HUES64 (cell line): ENCODE measurements around the gene DDAH2.
A peak's percentile ranks its signal among the peaks of the same experiment; 100 is the strongest.

ENCODE experiments used
- H3K27ac ChIP-seq: 2 replicates; pipeline ENCODE4 v1.7.0; 2013; ENCODE audit warnings: low read depth, low read length, inconsistent platforms
- H3K27me3 ChIP-seq: 2 replicates; pipeline ENCODE4 v1.6.1; 2013; ENCODE audit warnings: mild to moderate bottlenecking, low read length; ENCODE audit not compliant: insufficient read depth
- H3K36me3 ChIP-seq: 2 replicates; pipeline ENCODE4 v1.6.1; 2013; ENCODE audit warnings: mild to moderate bottlenecking, low read length; ENCODE audit not compliant: insufficient read depth
- H3K4me1 ChIP-seq: 2 replicates; pipeline ENCODE4 v1.6.1; 2013; ENCODE audit warnings: mild to moderate bottlenecking, low read length, moderate library complexity; ENCODE audit not compliant: insufficient read depth
- H3K4me3 ChIP-seq: 2 replicates; pipeline ENCODE4 v1.5.1; 2013; ENCODE audit warnings: mild to moderate bottlenecking, low read length, moderate library complexity
- H3K9ac ChIP-seq: 2 replicates; pipeline ENCODE4 v1.6.1; 2013; ENCODE audit warnings: mild to moderate bottlenecking, low read depth, low read length
- H3K9me3 ChIP-seq: 2 replicates; pipeline ENCODE4 v1.6.1; 2013; ENCODE audit warnings: low read depth, low read length; ENCODE audit not compliant: insufficient read depth
- WGBS: fragments of 150-250, 120-280 bp; methylation state at CpG from one replicate; pipeline ENCODE4 v1.1.7; 2013; ENCODE audit warnings: missing lambda C conversion rate; 5-methylcytosine and 5-hydroxymethylcytosine counted together

The DDAH2 gene

DNA sequence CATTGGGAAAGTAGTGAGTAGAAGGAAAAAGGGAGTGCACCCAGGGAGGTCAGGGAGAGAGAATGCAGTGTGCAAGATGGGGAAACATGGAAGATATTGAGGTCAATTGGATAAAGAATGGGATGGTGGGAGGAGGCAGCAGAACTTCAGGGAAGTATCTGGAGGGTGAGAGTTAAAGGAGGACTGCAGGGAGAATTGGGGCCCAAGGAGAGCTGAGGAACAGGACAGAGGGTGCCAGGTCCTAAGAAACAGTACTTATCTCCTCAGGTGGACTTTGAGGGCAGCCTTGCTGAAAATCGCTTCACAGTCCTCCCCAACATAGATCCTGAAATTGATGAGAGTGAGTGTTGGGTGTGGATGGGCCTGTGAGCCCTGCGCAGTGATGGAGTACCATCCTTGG, 29.2 kb upstream of the DDAH2 start:
- no peaks in the 10 kb centered on the region for H3K27me3 ChIP-seq
- WGBS = 95% methylated on average over 2 of the region's 2 CpGs
- peaks cover 2% of the 10 kb centered on the region; the same call in 1 of the 2 replicates for H3K4me1 ChIP-seq
- no peak overlapping the region for H3K27ac ChIP-seq
- no peak overlapping the region for H3K4me3 ChIP-seq
- peaks cover 36% of the 10 kb centered on the region; the same call in 1 of the 2 replicates for H3K36me3 ChIP-seq
- H3K9ac ChIP-seq = no peak overlapping the region
- no peaks in the 10 kb centered on the region for H3K9me3 ChIP-seq

DNA sequence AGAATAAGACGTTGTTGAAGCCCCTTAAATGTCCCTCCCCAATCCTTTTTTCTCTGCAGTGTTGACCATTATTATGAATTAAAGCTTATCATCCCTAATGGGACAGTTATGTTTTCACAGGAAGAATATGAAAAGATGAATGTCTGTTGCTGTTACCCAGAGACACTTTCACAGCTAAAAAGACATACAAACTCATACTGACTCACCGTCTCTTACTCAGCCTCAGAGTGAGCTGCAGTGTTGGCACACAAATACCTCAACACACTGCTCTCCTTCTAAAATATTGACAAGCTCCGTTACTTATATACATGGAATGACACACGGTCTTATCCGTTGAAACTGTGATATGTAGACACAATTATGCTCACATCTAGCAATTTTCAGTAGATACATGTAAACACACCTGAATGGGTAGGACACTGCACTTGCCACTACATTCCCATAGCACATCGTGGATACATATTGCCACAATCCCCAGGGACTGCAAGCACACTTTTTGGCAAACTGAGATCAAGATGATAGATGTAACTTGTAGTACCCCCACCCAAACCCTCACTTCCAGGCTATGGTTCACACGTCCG, 23.7 kb upstream of the DDAH2 start:
- Histone ChIP-seq H3K36me3 (peaks cover 7% of the 10 kb centered on the region; the same call in 1 of the 2 replicates), H3K4me3 (no peak overlapping the region), H3K9me3 (no peaks in the 10 kb centered on the region), H3K27me3 (no peaks in the 10 kb centered on the region), H3K4me1 (no peaks in the 10 kb centered on the region), H3K27ac (no peak overlapping the region), H3K9ac (no peak overlapping the region)
- WGBS = 89% methylated on average over 8 of the region's 8 CpGs

DNA sequence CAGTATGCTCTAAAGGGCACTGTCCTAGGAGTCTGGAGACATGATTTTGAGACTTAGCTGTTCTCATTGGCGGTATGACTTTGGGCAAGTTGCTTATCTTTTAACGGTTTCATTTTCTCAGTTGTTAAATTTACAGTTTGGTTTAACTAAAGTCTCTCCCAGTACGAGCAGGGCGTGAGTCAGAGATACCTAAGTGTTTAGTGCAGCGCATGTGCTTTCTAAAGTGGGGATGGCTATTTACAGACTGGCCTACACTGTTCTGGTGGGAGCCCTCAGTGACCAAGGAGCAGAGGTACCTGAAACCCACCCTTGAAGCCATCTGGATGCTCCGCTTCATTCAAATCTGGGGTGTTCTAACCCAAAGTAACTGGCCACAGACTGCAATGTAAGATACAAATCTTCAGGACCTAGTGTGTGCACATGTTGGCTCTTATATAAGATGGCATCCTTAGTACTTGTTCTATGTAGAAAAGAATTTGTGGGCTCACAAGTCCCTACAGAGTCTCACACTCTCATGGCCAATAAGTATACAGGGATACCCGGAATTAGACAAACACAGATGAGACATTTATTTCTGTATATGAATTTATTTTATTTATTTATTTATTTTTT, 21.4 kb upstream of the DDAH2 start:
- Histone ChIP-seq H3K4me3 (no peak overlapping the region), H3K9me3 (no peaks in the 10 kb centered on the region), H3K36me3 (peaks cover 13% of the 10 kb centered on the region), H3K4me1 (no peaks in the 10 kb centered on the region), H3K27ac (no peak overlapping the region), H3K9ac (no peak overlapping the region), H3K27me3 (no peaks in the 10 kb centered on the region)
- 97% methylated on average over 6 of the region's 7 CpGs for WGBS

DNA sequence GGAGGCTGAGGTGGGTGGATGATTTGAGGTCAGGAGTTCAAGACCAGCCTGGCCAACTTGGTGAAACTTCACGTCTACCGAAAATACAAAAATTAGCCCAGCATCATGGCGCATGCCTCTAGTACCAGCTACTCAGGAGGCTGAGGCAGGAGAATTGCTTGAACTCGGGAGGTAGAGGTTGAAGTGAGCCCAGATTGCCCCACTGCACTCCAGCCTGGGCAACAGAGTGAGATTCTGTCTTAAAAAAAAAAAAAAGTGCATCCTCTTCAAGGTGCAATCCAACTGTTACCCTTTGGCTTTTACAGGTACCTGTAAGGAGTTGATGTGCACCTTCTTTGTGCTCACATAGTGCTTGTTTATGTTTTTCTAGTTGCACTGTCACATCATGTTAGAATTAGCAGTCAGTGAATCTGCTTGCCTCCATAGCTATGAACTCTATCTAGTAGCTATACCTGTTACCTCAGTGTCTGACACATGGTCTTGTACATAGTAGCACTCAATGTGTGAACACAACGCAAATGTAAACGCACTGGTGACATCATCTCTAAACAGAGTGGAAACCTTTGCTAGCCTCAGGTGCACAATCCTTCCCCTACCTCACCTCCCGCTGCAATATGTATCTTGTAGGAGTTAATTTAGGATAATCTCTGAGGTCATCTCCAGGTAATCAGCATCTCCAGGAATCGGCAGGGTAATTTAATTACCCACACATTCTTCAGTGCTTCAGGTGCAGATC, 20.4 kb upstream of the DDAH2 start:
- no peak overlapping the region for H3K27ac ChIP-seq
- H3K9me3 ChIP-seq = no peaks in the 10 kb centered on the region
- H3K27me3 ChIP-seq = no peaks in the 10 kb centered on the region
- no peak overlapping the region for H3K9ac ChIP-seq
- WGBS = 97% methylated on average over 6 of the region's 8 CpGs
- H3K4me1 ChIP-seq = no peaks in the 10 kb centered on the region
- no peak overlapping the region for H3K4me3 ChIP-seq
- H3K36me3 ChIP-seq = peaks cover 13% of the 10 kb centered on the region

DNA sequence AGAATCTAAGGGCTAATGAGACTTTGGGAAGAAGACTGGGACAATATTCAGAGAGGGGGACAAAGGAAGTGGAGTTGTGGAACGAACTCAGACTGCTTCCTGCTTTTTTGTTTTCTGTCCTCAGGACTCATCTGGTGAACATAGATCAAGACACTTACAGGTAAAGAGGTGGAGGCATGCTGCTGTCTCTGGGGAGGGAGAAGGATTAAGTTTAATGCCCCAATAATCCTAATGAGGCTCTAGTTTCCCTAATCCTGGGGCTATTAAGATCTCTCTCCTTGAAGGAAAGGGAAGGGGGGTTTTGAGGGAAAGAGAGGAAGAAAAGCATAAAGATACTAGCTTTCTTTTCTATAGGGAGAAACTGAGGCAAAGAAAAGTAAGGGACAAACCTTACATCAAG, 15.3 kb upstream of the DDAH2 start:
- Histone ChIP-seq H3K9ac (no peak overlapping the region), H3K27ac (no peak overlapping the region), H3K4me3 (no peak overlapping the region), H3K4me1 (peaks cover 13% of the 10 kb centered on the region; the same call in 1 of the 2 replicates), H3K27me3 (no peaks in the 10 kb centered on the region), H3K36me3 (peaks cover 33% of the 10 kb centered on the region), H3K9me3 (no peaks in the 10 kb centered on the region)
- 95% methylated on average over 1 of the region's 1 CpG for WGBS

DNA sequence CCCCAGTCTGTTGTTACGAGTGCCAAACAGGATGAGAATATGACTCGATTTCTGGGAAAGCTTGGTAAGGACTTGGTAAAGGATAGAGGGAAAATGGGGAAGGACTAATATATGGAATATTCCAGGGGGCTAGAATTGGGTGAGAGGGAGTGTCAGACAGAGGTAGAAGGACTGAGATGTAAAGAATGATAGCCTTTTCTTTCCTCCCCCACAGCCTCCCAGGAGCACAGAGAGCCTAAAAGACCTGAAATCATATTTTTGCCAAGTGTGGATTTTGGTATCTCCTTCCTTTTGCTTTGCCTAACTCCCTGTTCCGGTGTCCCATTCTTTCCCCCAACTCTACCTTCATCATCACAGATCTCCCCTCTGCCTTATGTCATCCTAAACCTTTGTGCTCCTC, 13.8 kb upstream of the DDAH2 start:
- Histone ChIP-seq H3K4me3 (no peak overlapping the region), H3K9me3 (no peaks in the 10 kb centered on the region), H3K4me1 (peaks cover 27% of the 10 kb centered on the region), H3K36me3 (peaks cover 30% of the 10 kb centered on the region), H3K27me3 (no peaks in the 10 kb centered on the region), H3K27ac (no peak overlapping the region), H3K9ac (no peak overlapping the region)
- 96% methylated on average over 3 of the region's 3 CpGs for WGBS

DNA sequence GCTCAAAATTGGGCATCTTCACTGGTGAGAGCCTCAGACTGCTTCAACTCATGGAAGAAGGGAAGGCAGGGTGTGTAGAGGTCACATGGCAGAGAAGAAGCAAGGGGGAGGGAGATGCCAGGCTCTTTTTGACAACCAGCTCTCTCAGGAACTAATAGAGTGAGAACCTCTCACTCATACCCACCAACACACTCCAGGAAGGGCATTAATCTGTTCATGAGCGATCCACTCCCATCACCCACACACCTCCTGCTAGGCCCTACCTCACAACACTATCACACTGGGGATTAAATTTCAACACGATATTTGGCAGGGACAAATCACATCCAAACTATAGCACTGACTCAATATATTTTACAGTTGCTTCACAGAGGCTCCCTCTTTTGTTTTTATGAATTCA, 12.7 kb upstream of the DDAH2 start:
- 95% methylated on average over 2 of the region's 2 CpGs for WGBS
- H3K36me3 ChIP-seq = peaks cover 24% of the 10 kb centered on the region

DNA sequence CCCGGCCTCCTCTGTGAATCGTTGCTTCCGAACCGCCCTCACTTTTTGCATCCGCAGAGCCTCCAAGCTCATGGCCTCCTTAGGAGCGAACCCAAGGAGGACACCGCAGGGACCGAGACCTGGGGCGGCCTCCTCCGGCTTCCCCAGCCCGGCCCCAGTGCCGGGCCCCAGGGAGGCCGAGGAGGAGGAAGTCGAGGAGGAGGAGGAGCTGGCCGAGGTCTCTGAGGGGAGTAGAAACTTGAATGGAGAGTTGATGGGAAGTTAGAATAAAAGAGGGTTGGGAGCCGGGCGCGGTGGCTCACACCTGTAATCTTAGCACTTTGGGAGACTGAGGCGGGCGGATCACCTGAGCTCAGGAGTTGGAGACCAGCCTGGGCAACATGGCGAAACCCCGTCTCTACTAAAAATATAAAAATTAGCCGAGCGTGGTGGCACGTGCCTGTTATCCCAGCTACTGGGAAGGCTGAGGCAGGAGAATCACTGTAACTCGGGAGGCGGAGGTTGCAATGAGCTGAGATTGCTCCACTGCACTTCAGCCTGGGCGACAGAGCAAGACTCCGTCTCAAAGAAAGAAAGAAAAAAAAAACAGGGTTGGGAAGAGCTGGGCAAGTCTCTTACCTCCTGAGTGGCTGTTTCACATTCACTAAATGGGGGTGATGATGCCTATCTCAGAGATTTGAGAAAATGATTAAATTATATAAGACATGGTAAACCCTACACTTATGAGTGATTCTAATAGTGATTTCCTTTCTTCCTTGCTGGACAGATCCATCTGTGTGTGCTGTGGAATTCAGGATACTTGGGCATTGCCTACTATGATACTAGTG, 11.5 kb upstream of the DDAH2 start:
- WGBS = 33% methylated on average over 29 of the region's 29 CpGs
- Histone ChIP-seq H3K27me3 (no peaks in the 10 kb centered on the region), H3K4me1 (peaks cover 39% of the 10 kb centered on the region), H3K9ac (peak overlapping the region; percentile 86), H3K27ac (peak overlapping the region; percentile 86), H3K9me3 (no peaks in the 10 kb centered on the region), H3K36me3 (peaks cover 24% of the 10 kb centered on the region), H3K4me3 (peak overlapping the region; percentile 54)

More for the DNA sequence above, 12.7 kb upstream of the DDAH2 start:
- Histone ChIP-seq H3K4me1 (peaks cover 36% of the 10 kb centered on the region), H3K27ac (no peak overlapping the region), H3K27me3 (no peaks in the 10 kb centered on the region), H3K9me3 (no peaks in the 10 kb centered on the region), H3K9ac (no peak overlapping the region), H3K4me3 (no peak overlapping the region)

DNA sequence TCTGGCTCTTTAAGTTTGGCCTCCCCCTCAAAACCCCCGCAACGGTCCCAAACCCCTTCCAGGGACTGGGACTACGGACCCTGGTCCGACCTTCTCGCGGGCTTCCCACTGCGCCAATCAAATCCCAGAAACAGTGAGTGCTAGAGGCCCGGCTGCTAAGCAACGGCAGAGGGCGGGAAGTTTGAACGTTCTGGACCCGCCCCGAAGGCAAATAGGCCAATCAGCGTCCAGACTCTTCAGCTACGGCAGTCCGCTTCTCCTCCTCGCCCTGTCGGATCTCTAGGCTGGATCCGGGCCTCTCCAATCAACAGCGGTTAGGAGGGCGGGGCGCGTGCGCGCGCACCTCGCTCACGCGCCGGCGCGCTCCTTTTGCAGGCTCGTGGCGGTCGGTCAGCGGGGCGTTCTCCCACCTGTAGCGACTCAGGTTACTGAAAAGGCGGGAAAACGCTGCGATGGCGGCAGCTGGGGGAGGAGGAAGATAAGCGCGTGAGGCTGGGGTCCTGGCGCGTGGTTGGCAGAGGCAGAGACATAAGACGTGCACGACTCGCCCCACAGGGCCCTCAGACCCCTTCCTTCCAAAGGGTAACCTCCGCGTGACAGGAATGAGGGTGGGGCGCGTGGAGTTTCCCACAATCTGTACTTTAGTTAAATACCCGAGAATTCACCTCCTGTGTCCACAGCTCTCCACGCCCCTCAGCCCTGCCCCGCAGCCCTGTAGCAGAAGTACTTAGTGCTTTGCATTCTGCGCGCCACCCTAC, 10.7 kb upstream of the DDAH2 start, which contains the start of gene MSH5:
Gene MSH5, plus strand, starts transcription at position 367 of the 758 bp plus-strand sequence. CDS start 462 bp downstream, outside the sequence.
- WGBS = under 1% methylated on average over 58 of the region's 58 CpGs
- H3K9me3 ChIP-seq = no peaks in the 10 kb centered on the region
- peaks cover 24% of the 10 kb centered on the region for H3K36me3 ChIP-seq
- peak within 1 kb of the TSS; percentile 86 for H3K27ac ChIP-seq
- peak within 1 kb of the TSS; percentile 54 for H3K4me3 ChIP-seq
- H3K27me3 ChIP-seq = no peaks in the 10 kb centered on the region
- peak within 1 kb of the TSS; percentile 86 for H3K9ac ChIP-seq
- H3K4me1 ChIP-seq = peaks cover 39% of the 10 kb centered on the region
